NCI-H345 (cell line): ENCODE data around the gene PHTF2.
"Not testable (repeated sequence)": the region's sequence is repeated elsewhere in the genome, so short reads cannot be mapped to it uniquely, and the experiment has no call there.

ENCODE experiments used
- DNase-seq: peaks from one replicate; lab custom pipeline; 2025; lab: John Stamatoyannopoulos, UW

PHTF2 gene

DNA sequence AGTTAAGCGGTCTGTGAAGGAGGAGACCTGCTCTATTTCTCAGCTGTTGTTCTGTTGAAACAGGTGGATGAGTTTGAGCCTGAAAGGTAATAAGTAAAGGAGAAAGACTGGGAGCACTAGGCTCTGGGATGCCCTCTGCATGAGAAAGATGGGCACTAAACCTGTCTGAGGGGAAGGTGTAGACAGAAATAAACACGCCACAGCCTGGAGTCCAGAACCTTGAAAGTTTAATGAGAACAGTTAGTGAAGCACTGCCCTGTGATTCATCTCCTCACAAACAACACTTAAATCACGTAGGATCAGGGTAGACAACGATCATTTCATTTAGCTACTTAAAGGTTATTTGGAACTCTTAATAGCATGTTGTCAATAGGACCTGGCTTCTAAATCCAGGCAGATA lies 193.1 kb downstream of the PHTF2 start:
- DNase-seq = no peak

DNA sequence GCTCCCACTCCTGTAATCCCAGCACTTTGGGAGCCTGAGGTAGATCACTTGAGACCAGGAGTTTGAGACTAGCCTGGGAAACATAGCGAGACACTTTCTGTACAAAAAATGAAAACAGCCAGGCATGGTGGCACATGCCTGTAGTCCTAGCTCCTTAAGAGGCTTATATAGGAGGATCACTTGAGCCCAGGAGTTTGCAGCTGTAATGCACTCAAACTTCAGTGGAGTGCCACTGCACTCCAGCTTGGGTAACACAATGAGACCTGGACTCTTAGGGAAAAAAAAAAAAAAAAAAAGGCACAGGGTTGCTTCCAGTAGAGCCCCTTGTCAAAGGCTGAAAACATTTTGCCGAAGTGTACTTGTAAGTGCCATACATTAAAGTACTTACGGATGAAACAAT lies 195.3 kb downstream of the PHTF2 start:
- DNase-seq = no peak

- DNase-seq = no peak
Measured at GRCh38 chr7:77995717-77996116, 197.1 kb downstream of the PHTF2 start.

DNA sequence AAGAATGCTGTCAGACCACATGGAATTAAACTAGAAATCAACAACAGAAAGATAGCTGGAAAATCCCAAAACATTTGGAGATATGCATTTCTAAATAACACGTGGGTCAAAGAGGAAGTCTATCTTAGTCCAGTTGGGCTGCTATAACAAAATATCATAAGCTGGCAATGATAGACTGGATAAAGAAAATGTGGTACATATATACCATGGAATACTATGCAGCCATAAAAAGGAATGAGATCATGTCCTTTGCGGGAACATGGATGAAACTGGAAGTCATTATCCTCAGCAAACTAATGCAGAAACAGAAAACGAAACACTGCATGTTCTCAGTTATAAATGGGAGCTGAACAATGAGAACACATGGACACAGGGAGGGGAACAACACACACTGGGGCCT lies 200.6 kb downstream of the PHTF2 start:
- not testable (repeated sequence) for DNase-seq

- DNase-seq = no peak
Measured at GRCh38 chr7:78002021-78002420, 203.4 kb downstream of the PHTF2 start.

DNA sequence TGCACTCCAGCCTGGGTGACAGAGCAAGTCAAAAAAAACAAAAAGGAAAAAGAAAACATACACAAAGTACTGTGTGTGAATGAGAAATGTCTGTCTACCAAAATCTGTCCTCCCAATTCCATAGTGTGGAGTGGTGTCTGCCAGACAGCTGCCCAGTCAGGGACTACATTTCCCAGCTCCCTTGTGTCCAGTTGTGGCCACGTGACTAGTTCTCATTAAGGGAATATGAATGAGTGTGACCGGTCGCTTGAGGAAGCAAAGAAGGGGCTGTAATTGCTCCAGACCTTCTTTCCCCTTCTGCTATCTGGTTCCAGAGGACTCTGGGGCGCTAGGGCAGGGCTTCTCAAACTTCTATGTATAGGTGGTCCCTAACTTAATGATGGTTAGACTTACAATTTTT lies 204.1 kb downstream of the PHTF2 start:
- DNase-seq = no peak

DNA sequence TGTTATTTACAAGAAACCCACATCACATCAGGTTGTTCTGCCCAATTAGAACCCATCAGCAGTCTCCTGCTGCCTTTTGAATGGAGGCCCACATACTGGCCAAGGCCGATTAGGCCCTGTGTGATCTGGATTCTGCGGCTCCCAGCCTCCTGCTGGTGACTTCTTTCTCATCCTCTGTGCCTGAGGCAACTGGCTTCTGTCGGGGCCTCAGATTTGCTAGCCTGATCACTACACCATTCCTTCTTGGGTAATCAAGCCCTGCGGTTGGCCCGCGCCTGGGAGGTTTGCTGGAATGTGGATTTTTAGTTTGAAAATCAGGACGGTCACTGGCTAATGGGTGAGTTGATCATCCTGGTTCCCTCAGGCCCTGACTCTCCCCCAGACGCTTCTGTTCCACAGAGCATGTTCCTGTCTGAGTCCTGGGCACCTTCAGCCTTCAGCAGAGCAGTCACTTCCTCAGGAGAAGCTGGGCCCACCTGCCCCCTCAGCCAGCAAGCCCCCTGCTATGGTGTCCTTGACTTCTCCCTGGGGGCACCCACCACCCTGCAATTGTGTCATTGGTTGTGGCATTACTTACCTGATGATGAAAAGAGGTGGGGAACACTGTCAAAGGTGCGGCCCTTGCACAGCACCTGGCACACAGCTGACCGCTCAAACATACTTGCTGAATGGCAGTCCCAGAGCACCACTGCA lies 207.6 kb downstream of the PHTF2 start:
- DNase-seq = no peak
